Stimulated activated CD8-positive, alpha-beta memory T cell treated with anti-CD3 and anti-CD28 coated beads, Interleukin-12 subunit alpha, Interleukin-12 subunit beta, amount 100 ng/mL, for 4 hours (primary cell): ENCODE measurements around the gene KANTR.

Experiments used
- DNase-seq: peaks from one replicate; pipeline ENCODE4 v3.0.0-alpha.2; 2020; ENCODE audit warnings: low read depth

KANTR gene

GRCh38 chrX:53093748-53094581 lies at the start of gene KANTR:
Gene KANTR (plus strand): TSS chrX:53094142. CDS start chrX:53124273, 30,131 bp downstream.
- peak; percentile 54 for DNase-seq

GRCh38 chrX:53044995-53045394 lies 48.9 kb upstream of the KANTR start:
- DNase-seq = no peak

- DNase-seq = no peak
These were observed 46.7 kb upstream of the KANTR start for GRCh38 chrX:53047228-53047627.

GRCh38 chrX:53048169-53049126 lies 45.5 kb upstream of the KANTR start, which contains the start of gene GPR173:
Gene GPR173 (plus strand): TSS chrX:53048789. CDS start chrX:53076622, 27,833 bp downstream.
- no peak for DNase-seq

GRCh38 chrX:53049127-53049517 lies 44.8 kb upstream of the KANTR start:
- DNase-seq = no peak

GRCh38 chrX:53050841-53051240 lies 43.1 kb upstream of the KANTR start:
- no peak for DNase-seq

- no peak for DNase-seq
These were observed 38.6 kb upstream of the KANTR start for GRCh38 chrX:53055244-53055849.

GRCh38 chrX:53056292-53056691 lies 37.6 kb upstream of the KANTR start:
- DNase-seq = no peak

GRCh38 chrX:53065104-53065503 lies 28.8 kb upstream of the KANTR start:
- DNase-seq = no peak

- no peak for DNase-seq
These were observed 22.9 kb upstream of the KANTR start for GRCh38 chrX:53071064-53071463.

GRCh38 chrX:53071604-53072417 lies 22.1 kb upstream of the KANTR start:
- DNase-seq = no peak

- DNase-seq = no peak
These were observed 21.4 kb upstream of the KANTR start for GRCh38 chrX:53072418-53073114.

- no peak for DNase-seq
These were observed 20.8 kb upstream of the KANTR start for GRCh38 chrX:53073115-53073586.

- no peak for DNase-seq
These were observed 18.9 kb upstream of the KANTR start for GRCh38 chrX:53075011-53075410.

GRCh38 chrX:53076671-53077070 lies 17.3 kb upstream of the KANTR start:
- DNase-seq = no peak

GRCh38 chrX:53077207-53078197 lies 16.4 kb upstream of the KANTR start:
- no peak for DNase-seq

- DNase-seq = no peak
These were observed 15.0 kb upstream of the KANTR start for GRCh38 chrX:53078943-53079342.

GRCh38 chrX:53080628-53081580 lies 13.0 kb upstream of the KANTR start:
- DNase-seq = no peak
